HepG2 (cell line): Measurements from ENCODE around the gene OXLD1.

Experiments used
- BRCA1 ChIP-seq: sonication (generic); formaldehyde crosslinking; IDR thresholded peaks from 2 replicates; pipeline ENCODE4 v1.4.0; 2020; ENCODE audit warnings: missing genetic modification reagents
- KDM1A ChIP-seq: IDR thresholded peaks from 2 replicates; pipeline ENCODE4 v1.6.1; 2016; ENCODE audit warnings: missing compliant biosample characterization
- POLR2A ChIP-seq, 2 experiments: IDR thresholded peaks; 2 replicates each; pipeline ENCODE4 v1.6.1; 2011; ENCODE audit warnings: low read depth in 2 of 2, low read length in 2 of 2, mild to moderate bottlenecking in 1 of 2, moderate library complexity in 1 of 2; ENCODE audit not compliant: insufficient read depth in 1 of 2
- TCF12 ChIP-seq, 2 experiments: fragments of 450-650 bp in 1 of 2; sonication (generic) in 1 of 2; formaldehyde crosslinking in 1 of 2; IDR thresholded peaks; 2 replicates each; pipeline versions ENCODE4 v1.6.1 to v1.8.0; 2017 to 2022; ENCODE audit warnings: antibody characterized with exemption in 1 of 2, mild to moderate bottlenecking in 1 of 2, missing genetic modification reagents in 1 of 2, moderate library complexity in 1 of 2
- ZNF101 ChIP-seq: sonication (generic); formaldehyde crosslinking; IDR thresholded peaks from 2 replicates; pipeline ENCODE4 v1.4.0; 2020; ENCODE audit warnings: mild to moderate bottlenecking, low read depth, missing genetic modification reagents, borderline replicate concordance
- ZNF772 ChIP-seq: sonication (generic); formaldehyde crosslinking; IDR thresholded peaks from 2 replicates; pipeline ENCODE4 v1.5.0; 2020; ENCODE audit warnings: mild to moderate bottlenecking, missing genetic modification reagents
- TF ChIP-seq, protein P1 (sequence below): sonication (generic); formaldehyde crosslinking; IDR thresholded peaks from 2 replicates; pipeline ENCODE4 v1.5.0; 2020; ENCODE audit warnings: mild to moderate bottlenecking, missing genetic modification reagents, moderate library complexity
- TF ChIP-seq, protein P2 (sequence below): sonication (generic); formaldehyde crosslinking; IDR thresholded peaks from 2 replicates; pipeline ENCODE4 v1.8.0; 2022; ENCODE audit warnings: low read depth, missing genetic modification reagents

DNA sequence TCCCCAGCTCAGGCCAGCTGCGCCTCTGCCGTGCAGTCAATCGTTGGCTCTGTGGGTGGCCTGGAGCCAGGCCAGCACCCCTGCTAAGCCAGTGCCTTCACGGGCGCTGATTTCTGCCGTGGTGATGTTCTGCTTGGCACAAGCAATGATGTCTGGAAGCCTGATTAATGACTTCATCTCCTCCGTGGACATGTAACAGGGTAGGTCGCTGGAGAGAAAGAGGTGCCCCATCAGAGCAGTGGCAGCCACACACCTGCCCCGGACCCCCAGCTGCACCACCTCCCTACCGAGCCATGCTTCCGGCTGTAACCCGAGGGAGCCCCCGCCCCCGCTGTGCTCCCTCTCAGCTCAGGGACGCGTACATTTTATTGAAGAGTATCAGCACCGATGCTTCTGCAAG lies 15.3 kb upstream of the OXLD1 start:
- TF ChIP-seq, protein P1, sequence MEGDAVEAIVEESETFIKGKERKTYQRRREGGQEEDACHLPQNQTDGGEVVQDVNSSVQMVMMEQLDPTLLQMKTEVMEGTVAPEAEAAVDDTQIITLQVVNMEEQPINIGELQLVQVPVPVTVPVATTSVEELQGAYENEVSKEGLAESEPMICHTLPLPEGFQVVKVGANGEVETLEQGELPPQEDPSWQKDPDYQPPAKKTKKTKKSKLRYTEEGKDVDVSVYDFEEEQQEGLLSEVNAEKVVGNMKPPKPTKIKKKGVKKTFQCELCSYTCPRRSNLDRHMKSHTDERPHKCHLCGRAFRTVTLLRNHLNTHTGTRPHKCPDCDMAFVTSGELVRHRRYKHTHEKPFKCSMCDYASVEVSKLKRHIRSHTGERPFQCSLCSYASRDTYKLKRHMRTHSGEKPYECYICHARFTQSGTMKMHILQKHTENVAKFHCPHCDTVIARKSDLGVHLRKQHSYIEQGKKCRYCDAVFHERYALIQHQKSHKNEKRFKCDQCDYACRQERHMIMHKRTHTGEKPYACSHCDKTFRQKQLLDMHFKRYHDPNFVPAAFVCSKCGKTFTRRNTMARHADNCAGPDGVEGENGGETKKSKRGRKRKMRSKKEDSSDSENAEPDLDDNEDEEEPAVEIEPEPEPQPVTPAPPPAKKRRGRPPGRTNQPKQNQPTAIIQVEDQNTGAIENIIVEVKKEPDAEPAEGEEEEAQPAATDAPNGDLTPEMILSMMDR = no peak
- TF ChIP-seq ZNF772 (no peak), POLR2A (IDR thresholded peaks at IDR 0.05; ENCODE audit: insufficient read depth in 1 of 2, low read depth in 2 of 2, low read length in 2 of 2) (no peak), ZNF101 (CRISPR knock-in tag) (no peak), TCF12 (IDR thresholded peaks at IDR 0.05) (no peak), TCF12 (CRISPR knock-in tag; IDR thresholded peaks at IDR 0.05) (no peak), KDM1A (no peak), BRCA1 (no peak)
- TF ChIP-seq, protein P2, sequence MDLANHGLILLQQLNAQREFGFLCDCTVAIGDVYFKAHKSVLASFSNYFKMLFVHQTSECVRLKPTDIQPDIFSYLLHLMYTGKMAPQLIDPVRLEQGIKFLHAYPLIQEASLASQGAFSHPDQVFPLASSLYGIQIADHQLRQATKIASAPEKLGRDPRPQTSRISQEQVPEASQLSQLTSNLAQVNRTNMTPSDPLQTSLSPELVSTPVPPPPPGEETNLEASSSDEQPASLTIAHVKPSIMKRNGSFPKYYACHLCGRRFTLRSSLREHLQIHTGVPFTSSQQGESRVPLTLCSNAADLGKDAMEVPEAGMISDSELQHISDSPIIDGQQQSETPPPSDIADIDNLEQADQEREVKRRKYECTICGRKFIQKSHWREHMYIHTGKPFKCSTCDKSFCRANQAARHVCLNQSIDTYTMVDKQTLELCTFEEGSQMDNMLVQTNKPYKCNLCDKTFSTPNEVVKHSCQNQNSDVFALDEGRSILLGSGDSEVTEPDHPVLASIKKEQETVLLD (CRISPR knock-in tag) = no peak
